HG03342 (cell line): ENCODE data around the gene SLC38A9.
A peak's percentile ranks its signal among the peaks of the same experiment; 100 is the strongest.
"Not testable (repeated sequence)": the region's sequence is repeated elsewhere in the genome, so short reads cannot be mapped to it uniquely, and the experiment has no call there.

Experiments
- ATAC-seq: cut with Tn5 transposase; IDR thresholded peaks from one replicate; pipeline ENCODE4 v1.9.1; 2021; ENCODE audit warnings: mild to moderate bottlenecking, moderate library complexity; ENCODE audit not compliant: unreplicated experiment

The SLC38A9 gene

DNA sequence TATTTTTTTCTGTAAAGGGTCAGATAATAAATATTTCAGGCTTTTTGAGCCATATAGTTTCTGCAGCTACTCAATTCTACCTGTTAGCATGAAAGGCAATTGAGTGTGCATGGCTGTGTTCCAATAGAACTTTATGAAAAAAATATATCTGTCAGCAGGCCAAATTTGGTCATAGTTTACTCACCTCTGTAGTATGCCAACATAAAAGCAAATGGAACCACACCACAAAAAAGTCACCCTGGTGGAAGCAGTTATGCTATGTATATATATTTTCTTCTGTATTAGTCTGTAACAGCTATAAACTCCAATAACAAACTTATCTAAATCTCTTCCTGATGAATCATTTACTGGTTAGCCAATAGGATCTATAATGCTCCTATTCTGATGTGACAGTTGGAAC is 3.4 kb downstream of the SLC38A9 start:
- no peak for ATAC-seq

DNA sequence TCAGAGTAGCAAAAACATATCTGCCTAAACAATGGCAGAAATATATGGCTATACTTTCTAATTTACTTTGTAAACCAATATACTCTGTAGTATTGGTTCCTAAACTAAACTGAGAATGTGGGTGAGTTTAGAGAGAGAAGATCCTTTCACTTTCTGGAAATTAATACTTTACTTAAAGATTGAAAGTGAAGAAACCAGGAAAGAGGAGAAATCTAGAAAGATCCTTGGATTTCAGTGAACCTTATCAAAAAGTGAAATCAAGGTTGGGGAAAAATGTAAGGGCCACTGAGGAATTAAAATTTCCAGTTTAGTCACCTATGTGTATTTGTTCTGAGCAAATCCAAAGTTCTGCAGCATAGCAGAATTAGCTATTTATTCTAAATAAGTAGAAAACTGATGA is 5.9 kb downstream of the SLC38A9 start:
- ATAC-seq: no peak

DNA sequence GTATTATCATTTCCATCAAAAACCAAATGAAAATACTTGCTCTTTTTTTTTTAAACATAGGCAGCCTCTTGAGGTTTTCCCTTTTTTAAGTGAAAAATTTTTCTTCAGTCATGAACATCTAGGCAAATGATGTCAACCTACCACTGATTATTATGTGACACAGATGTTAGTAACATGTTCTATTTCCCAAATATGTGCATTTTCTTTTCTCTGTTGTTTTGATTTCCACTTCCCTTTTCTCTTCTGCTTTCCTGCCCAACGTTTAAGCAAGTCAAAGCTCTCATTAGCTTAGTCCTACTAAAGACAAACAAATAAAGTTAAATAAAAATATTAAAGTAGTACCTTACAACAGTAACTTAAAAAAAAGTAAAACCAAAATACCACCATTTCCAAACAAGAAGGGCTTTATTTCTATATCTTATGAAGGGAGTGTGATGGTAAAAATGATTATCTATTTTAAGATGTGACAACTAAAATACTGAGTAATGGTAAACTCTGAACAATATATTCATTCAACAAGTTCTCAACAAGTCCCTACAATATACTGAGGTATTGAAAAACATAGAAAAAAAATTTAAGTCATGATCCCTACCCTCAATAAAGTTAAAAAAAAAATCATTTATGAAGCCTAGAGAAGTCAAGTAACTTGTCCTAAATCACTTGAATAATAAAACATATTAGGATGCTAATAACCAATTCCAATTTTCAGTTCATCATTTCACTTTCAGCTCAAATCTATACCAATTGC is 9.4 kb downstream of the SLC38A9 start:
- no peak for ATAC-seq

DNA sequence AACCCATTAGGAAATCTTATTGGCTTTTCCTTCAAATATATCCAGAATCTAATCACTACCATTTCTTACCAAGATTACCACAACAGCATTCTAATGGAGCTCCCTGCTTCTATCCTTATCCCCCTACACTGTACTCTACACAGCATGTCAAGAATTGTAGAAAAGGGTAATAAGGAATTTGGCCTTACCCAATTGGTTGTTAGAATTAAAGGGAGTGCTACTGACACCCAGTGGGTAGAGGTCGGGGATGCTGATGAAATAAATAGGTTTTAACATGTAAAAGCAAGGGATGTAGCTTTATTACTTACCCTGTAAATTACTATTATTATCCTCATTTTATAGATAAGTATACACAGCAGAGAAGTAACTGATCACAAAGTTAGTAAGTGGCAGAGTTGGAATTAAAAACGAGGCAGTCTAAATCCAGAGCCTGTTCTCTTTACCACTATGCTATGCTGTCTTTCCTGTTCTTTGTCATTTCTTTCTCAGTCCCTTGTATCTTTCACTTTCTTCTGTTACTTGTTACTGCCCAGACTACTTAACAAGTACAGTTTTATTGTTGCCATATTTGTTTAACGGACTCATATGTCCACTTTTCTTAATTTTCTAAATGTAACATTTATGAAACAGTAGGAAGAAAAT is 10.5 kb downstream of the SLC38A9 start:
- no peak for ATAC-seq

DNA sequence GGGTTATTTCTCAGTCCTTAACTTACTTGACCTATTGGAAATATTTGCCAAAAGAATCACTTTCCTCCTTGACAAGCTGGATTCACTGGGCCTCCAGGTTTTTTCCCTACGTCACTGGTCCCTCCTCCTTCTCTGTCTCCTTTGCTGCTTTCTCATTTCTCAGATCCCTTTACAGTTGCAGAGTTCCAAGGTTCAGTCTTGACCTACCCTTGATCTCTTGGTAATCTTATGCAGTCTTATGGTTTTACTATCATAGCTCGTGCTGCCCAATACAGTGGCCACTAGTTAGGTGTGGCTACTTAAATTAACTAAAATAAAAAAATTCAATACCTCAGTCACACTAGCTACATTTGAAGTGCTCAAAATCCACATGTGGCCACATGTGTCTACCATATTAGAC is 11.4 kb downstream of the SLC38A9 start:
- no peak for ATAC-seq

DNA sequence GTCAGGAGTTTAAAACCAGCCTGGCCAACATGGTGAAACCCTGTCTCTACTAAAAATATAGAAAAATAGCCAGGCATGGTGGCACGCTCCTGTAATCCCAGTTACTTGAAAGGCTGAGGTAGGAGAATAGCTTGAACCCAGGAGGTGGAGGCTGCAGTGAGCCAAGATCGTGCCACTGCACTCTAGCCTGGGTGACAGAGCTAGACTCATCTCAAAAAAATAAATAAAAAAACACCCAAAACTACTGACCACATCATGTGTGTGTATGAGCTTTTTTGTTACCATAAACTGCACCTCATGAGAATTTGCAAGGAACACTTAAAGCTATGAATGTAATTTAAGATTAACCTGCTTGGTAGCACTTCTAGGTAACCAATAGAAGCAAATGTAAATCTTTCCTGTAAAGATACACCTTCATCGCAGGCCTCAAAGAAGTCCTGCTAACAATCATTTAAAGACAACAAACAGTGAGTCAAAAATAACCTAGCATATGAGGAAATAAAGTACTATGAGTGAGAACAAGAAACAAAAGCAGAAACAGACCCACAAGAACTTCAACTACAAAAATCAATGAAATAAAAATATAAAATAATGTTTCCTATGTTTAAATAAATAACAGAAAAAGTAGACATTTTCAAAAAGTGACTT is 13.0 kb downstream of the SLC38A9 start:
- ATAC-seq: peak; percentile 42

DNA sequence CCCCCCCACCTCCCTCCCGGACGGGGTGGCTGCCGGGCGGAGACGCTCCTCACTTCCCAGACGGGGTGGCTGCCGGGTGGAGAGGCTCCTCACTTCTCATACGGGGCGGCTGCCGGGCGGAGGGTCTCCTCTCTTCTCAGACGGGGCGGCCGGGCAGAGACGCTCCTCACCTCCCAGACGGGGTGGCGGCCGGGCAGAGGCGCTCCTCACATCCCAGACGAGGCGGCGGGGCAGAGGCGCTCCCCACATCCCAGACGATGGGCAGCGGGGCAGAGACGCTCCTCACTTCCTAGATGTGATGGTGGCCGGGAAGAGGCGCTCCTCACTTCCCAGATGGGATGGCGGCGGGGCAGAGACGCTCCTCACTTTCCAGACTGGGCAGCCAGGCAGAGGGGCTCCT is 15.4 kb downstream of the SLC38A9 start:
- not testable (repeated sequence) for ATAC-seq

DNA sequence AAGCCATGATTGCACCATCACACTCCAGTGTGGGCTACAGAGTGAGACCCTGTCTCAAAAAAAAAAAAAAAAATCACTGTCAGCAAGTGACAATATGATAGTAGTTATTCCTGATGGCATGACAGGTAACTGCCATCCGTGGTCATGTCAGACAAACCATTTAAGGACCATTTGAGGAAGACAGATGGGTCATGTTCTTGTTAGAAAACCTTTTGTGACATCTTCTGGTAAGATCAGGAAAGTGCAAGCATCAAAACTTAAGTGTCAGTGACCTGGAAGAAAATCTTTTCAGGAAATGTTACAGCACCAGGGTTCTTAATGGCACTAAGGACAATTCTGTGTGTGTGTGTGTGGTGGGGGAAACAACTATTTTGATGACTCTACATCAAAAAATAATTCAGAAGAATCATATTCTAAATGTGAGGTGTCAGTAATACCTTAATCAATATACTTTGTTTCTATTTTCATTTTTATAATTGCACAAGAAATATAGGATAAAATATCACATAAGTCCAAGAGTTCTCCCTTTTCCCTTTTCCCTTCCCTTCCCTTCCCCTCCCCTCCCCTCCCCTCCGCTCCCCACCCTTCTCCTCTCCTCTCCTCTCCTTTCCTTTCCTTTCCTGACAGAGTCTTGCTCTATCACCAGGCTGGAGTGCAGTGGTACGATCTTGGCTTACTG is 17.8 kb downstream of the SLC38A9 start:
- ATAC-seq: no peak

DNA sequence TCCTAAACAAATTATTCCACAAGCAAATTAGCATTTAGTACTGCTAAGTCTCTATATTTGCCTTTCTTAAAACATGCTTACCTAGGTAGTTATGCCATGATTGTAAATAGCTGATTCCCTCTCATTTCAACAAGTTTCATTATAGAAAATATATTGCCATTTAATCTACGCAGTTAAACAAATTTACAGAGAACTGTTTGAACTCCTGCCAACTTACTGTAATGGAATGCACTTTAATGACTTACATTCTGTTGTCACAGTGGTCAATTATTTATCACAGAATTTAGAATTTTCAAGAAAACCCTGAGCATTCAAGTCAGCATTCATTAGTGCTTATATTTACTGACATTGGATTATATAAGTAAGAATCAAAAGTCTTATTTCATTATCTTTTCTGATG is 19.6 kb downstream of the SLC38A9 start:
- ATAC-seq: no peak

DNA sequence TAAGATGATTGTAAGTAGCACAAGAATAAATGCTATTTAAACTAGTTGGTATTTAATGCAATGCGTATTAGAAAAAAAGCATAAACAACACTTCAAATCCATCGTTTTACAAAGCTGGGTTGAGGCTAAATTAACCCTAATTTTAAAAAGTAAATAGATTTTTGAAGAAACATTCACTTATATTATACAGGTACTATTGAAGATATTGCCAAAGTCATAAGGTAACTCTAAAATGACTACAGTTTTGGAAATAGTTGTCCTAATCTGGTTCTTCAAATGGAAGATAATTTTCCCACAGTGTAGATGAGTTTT is 20.1 kb downstream of the SLC38A9 start:
- no peak for ATAC-seq

DNA sequence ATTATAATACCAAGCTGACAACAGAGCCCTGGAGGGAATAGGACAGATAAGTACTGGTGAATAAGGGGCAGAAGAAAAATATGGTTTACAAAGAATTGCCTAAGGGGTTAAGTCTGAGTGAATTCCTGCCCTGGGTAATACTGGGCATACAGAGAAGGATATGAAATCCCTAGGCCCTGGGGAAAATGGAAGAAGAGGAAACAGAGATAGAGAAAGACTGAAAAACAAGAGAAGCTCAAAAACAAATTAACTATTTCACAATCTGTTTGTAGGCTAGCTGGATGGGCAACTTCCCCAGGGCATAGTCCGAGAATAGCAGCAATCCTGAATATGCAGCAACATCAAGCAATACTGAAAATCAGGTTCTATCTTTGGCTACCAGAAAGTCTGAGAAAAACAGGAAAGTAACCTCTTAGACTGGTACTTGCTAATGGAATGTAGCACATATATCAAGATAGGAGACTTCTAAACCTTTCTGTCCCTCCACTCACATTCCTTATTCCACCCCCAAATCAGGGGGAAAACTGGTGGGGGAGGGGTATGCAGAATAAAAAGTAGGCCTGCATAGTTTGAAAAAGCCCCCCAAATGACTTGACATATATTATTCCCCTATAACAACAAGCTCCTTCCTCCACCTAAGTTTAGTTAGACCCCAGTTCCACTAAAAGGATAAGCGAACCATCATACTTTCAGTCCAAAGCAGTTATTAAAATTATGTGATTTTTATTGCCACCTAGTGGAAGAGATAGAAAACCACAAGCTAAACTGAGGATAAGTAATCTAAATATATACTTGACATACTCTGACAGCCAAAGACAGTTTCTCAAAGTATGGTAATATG is 20.6 kb downstream of the SLC38A9 start:
- ATAC-seq: no peak

DNA sequence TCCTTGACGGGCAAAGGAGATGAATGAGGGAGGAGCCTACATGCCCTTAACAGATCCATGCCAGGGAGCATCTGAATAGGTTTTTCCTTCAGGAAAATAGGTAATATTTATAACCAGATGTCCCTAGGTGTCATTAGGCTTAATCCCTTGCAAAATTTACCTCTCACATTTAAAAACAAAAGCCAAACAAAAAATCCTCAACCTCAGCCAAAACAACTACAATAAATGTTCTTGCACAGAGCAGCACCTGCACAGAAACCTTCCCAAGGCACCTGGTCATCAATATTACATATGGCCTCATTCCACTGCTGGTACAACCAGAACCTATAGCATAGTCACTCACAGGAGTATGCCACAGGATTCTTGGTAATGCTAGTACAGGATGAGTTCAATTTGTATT is 30.1 kb downstream of the SLC38A9 start:
- ATAC-seq: no peak

DNA sequence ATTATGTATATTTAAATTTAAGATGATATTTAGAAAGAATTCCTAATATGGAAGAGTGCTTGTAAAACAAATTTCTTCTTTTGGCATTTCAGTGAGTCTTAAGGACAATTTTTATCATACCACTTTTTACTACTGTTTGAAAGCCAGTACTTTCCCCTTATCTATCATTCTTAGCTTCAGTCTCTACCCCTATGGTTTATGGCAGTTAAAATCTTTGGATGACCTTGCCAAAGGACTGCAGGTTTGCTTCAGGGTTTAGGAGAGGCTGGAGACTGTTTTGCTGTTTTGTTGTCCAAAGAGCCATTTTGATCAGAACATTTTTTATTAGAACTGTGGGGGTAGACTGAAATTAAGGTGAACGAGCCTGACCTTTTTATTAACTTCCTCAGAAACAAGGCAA is 30.8 kb downstream of the SLC38A9 start:
- ATAC-seq: no peak

DNA sequence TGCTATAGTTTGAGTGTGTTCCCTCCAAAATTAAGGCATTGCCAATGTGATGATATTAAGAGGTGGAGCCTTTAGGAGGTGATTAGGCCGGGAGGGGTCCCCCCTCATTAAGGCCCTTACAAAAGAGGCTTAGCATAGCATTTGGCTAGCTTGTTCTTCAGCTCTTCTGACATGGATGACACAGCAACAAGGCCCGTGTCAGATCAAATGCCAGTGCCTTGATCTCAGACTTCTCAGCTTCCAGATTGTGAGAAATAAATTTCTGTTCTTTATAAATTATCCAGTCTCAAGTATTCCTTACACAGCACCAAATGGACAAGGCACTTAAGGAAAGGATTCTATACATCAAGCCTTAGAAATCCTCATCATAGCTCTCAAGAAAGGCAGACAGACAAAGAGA is 31.8 kb downstream of the SLC38A9 start:
- ATAC-seq: no peak

DNA sequence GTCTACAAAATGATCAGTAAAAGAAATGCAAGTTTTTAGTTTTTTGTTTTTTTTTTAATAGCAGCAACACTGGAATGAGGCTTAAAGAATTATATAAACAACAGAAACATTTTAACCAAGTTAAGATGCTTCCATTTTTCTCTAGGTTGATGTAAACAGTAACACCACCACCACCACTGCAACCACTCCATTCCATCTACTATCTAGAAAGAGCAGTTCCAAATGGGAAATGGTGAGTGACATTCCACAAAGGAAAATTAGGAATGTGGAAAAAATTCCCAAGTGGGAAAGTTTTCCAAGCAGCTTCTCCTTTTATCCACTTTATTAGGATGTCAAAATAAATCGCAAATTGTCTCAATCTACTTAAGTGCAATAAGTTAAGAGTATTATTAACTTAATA is 32.6 kb downstream of the SLC38A9 start:
- no peak for ATAC-seq

DNA sequence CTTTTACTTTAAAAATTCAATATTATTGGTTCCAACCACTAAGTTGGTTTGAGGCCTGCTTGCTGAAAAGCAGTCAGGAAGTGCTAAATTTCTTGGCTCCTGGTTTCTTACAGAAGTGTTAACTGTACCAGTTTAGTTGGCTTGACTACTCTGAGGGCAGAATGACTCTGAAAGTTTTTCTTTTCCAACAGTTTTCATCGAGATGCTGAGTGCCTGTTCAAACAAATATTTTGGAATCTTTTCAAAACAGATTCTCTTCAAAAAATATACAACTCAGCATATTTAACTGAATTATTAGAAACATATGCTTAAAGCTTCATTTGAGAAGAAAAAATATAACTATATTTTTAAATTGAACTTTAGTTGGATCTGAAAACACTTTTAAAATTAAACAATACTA is 37.0 kb downstream of the SLC38A9 start:
- no peak for ATAC-seq

DNA sequence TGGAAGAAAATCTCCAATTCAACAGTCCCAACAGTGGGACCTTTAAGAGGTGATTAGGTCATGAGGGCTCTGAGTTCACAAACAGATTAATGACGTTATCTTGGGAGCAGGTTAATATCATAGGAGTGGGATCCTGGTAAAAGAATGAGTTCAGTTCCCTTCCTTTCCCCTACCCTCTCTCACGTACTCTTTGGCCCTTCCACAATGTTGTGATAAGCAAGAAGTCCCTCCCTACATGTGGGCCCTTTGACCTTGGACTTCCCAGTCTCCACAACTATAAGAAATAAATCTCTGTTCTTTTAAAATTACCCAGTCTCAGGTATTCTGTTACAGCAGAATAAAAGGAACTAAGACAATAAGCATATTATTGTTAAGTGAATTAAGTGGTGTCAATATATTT is 37.8 kb downstream of the SLC38A9 start:
- ATAC-seq: no peak

DNA sequence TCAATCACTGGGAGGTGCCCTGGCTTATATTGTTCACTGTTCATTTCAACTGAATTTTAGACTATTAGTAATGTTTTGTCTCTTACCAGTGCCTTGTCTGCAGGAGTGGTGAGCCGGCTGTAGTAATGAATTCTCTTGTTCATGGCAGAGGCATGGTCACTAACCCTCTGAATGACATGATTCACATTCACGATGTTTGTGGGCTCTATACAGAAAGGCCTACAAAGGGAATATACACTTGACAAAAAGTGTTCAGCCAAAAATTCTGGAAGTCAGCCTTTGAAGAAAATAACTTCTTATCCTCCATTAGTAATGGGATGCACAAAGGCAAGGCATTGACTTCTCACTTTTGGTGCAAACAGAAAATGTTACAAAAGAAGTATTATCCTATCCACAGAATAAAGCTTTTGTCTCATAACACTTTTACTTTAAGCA is 39.6 kb downstream of the SLC38A9 start:
- no peak for ATAC-seq

DNA sequence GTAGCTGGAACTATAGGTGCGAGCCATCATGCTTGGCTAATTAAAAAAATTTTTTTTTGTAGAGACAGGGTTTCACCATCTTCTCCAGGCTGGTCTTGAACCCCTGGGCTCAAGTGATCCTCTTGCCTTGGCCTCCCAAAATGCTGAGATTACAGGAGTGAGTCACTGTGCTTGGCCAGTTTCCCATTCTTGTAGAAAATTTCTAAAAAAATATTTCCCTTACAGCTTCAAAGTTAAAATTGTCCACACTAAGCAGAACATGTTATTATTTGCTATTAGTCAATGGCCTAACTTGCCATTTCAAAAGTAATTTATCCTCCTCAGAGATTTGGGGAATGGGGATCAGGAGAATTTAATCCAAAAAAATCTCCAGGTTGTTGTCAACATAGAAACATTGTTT is 40.1 kb downstream of the SLC38A9 start:
- no peak for ATAC-seq

DNA sequence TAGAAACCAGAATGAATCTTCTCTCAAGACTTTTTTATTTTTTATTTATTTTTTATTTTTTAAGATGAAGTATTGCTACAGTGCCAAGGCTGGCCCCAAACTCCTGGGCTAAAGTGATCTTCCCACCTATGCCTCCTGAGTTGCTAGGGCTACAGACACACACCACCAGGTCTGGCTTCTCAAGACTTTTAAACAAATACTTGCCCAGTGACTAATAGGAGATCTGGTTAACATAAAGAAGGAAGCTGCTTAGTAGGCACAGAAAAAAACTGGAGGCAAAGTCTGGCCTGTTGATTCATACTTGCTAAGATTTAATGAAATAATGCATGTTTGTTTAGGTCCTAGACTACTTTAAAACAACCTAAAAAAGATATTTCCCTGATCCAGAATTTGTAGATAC is 43.8 kb downstream of the SLC38A9 start:
- no peak for ATAC-seq

DNA sequence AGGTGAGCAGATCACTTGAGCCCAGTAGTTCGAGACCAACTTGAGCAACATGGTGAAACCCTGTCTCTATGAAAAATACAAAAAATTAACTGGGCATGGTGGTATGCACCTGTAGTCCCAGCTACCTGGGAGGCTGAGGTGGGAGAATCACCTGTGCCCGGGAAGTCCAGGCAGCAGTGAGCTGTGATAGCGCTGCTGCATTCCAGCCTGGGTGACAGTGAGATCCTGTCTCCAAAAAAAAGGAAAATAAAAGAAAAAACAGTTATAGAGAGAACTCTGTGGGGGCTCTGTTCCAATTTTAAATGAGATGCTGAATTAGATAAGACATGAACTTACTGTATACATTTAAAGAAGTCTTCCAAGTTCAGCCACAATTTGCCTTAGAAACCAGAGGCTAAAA is 44.2 kb downstream of the SLC38A9 start:
- ATAC-seq: no peak
